Measurements from ENCODE around the gene LANCL2.
"Not testable (repeated sequence)": the region's sequence is repeated elsewhere in the genome, so short reads cannot be mapped to it uniquely, and the experiment has no call there.

The LANCL2 gene

GRCh38 chr7:55351263-55351662 is 13.9 kb upstream of the LANCL2 start:
- H3K27me3 ChIP-seq (replicated peaks) = no peaks in the 10 kb centered on the region
- no peak for TF ChIP-seq CTCF (IDR thresholded peaks at IDR 0.05; ENCODE audit: low read depth, low read length, missing control alignments)
- no peak overlapping the region for H3K27ac ChIP-seq
- in situ Hi-C loops (cut with HindIII; ENCODE audit: low pct_ligation_motif_present, low sequenced_read_pairs) = no loop called here
- H3K36me3 ChIP-seq (replicated peaks) = no peaks in the 10 kb centered on the region
- no peak for DNase-seq
- H3K4me3 ChIP-seq (ENCODE audit: low read depth, low read length) = no peak overlapping the region

- H3K27me3 ChIP-seq (replicated peaks); DNase-seq; in situ Hi-C loops (cut with HindIII; ENCODE audit: low pct_ligation_motif_present, low sequenced_read_pairs); H3K36me3 ChIP-seq (replicated peaks); H3K27ac ChIP-seq; H3K4me3 ChIP-seq (ENCODE audit: low read depth, low read length): not testable (repeated sequence)
These were observed 12.2 kb upstream of the LANCL2 start for GRCh38 chr7:55352947-55353273.

- DNase-seq = peak; percentile 18
- TF ChIP-seq CTCF (IDR thresholded peaks at IDR 0.05; ENCODE audit: low read depth, low read length, missing control alignments) = no peak
- H3K36me3 ChIP-seq (replicated peaks) = no peaks in the 10 kb centered on the region
- in situ Hi-C loops (cut with HindIII; ENCODE audit: low pct_ligation_motif_present, low sequenced_read_pairs) = no loop called here
- no peak overlapping the region for H3K27ac ChIP-seq
- H3K27me3 ChIP-seq (replicated peaks) = peaks cover 2% of the 10 kb centered on the region
- H3K4me3 ChIP-seq (ENCODE audit: low read depth, low read length) = no peak overlapping the region
These were observed 4.7 kb upstream of the LANCL2 start for GRCh38 chr7:55360486-55360885.

- in situ Hi-C loops (cut with HindIII; ENCODE audit: low pct_ligation_motif_present, low sequenced_read_pairs) = no loop called here
These were observed 3.6 kb upstream of the LANCL2 start for GRCh38 chr7:55361560-55361959.

GRCh38 chr7:55362927-55363326 is 2.2 kb upstream of the LANCL2 start:
- H3K27me3 ChIP-seq (replicated peaks) = peaks cover 2% of the 10 kb centered on the region
- H3K4me3 ChIP-seq (ENCODE audit: low read depth, low read length) = no peak overlapping the region
- no peak for TF ChIP-seq CTCF (IDR thresholded peaks at IDR 0.05; ENCODE audit: low read depth, low read length, missing control alignments)
- H3K36me3 ChIP-seq (replicated peaks) = no peaks in the 10 kb centered on the region
- DNase-seq = no peak
- in situ Hi-C loops (cut with HindIII; ENCODE audit: low pct_ligation_motif_present, low sequenced_read_pairs) = no loop called here
- H3K27ac ChIP-seq = no peak overlapping the region

More at GRCh38 chr7:55361560-55361959, 3.6 kb upstream of the LANCL2 start:
- no peak overlapping the region for H3K4me3 ChIP-seq (ENCODE audit: low read depth, low read length)
- TF ChIP-seq CTCF (IDR thresholded peaks at IDR 0.05; ENCODE audit: low read depth, low read length, missing control alignments) = no peak
- H3K27ac ChIP-seq = no peak overlapping the region
- H3K27me3 ChIP-seq (replicated peaks) = peaks cover 2% of the 10 kb centered on the region
- DNase-seq = no peak
- no peaks in the 10 kb centered on the region for H3K36me3 ChIP-seq (replicated peaks)

GRCh38 chr7:55363386-55364170 is 1.6 kb upstream of the LANCL2 start:
- Histone ChIP-seq H3K4me3 (ENCODE audit: low read depth, low read length) (no peak overlapping the region), H3K27ac (no peak overlapping the region), H3K27me3 (replicated peaks) (peaks cover 2% of the 10 kb centered on the region), H3K36me3 (replicated peaks) (no peaks in the 10 kb centered on the region)
- in situ Hi-C loops (cut with HindIII; ENCODE audit: low pct_ligation_motif_present, low sequenced_read_pairs) = no loop called here
- TF ChIP-seq CTCF (IDR thresholded peaks at IDR 0.05; ENCODE audit: low read depth, low read length, missing control alignments) = no peak
- DNase-seq = no peak
